Mucosa of rectum (tissue), 2 donors: Measurements from ENCODE around the gene TCN2.
A peak's percentile ranks its signal among the peaks of the same experiment; 100 is the strongest.
"Not testable (repeated sequence)": the region's sequence is repeated elsewhere in the genome, so short reads cannot be mapped to it uniquely, and the experiment has no call there.

Experiments used
- H3K27ac ChIP-seq, 2 donors: one replicate each; pipeline ENCODE4 v1.7.0; 2013; ENCODE audit warnings: inconsistent platforms in 2 of 2, low read depth in 2 of 2, low read length in 2 of 2
- H3K27me3 ChIP-seq, 2 donors: one replicate each; pipeline ENCODE4 v1.7.0; 2013; ENCODE audit warnings: low read length in 2 of 2; ENCODE audit not compliant: control insufficient read depth in 2 of 2, insufficient read depth in 2 of 2
- H3K36me3 ChIP-seq, 2 donors: one replicate each; pipeline ENCODE4 v1.7.0; 2013; ENCODE audit warnings: low read length in 2 of 2; ENCODE audit not compliant: control insufficient read depth in 2 of 2, insufficient read depth in 2 of 2
- H3K4me1 ChIP-seq, 2 donors: one replicate each; pipeline ENCODE4 v1.7.0; 2013; ENCODE audit warnings: low read length in 2 of 2, mild to moderate bottlenecking in 1 of 2; ENCODE audit not compliant: control insufficient read depth in 2 of 2, insufficient read depth in 2 of 2
- H3K4me3 ChIP-seq, 2 donors: one replicate each; pipeline ENCODE4 v1.7.0; 2013; ENCODE audit warnings: low read length in 2 of 2
- H3K9ac ChIP-seq, 2 donors: one replicate each; pipeline ENCODE4 v1.7.0; 2013; ENCODE audit warnings: low read length in 2 of 2, low read depth in 1 of 2, mild to moderate bottlenecking in 1 of 2
- H3K9me3 ChIP-seq, 2 donors: one replicate each; pipeline ENCODE4 v1.7.0; 2013; ENCODE audit warnings: low read length in 2 of 2; ENCODE audit not compliant: control insufficient read depth in 2 of 2
- donor health status: healthy.
- donor health status: Normal muscosa, but diverticular disease.

The TCN2 gene

DNA sequence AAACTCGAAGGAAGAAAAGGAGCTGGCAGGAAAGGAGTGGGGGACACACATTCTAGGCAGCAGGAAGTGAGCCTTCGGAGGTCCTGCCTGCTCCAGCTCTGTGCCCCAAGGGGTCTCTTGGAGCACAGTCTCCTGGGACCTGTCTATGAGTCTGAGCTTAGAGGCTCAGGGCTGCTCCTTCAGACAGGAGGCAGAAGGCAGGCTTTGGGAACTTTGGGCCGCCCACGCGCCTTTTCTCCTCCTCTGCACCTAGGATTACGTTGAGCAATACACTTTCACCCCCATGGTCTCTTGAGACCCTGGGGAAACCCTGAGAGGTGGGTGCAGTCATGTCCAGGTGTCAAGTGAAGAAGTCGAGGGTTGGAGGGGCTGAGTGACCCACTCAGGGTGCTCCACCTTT lies 965 bp downstream of the TCN2 start:
- Histone ChIP-seq H3K36me3 (no peaks in the 10 kb centered on the region), H3K4me1 (peaks cover 43 to 48% of the 10 kb centered on the region in 2 donors), H3K27me3 (no peaks in the 10 kb centered on the region), H3K27ac (peak overlapping the region in 1 of 2 donors; percentile 79), H3K9ac (peak overlapping the region in 1 of 2 donors; percentile 92), H3K4me3 (peak overlapping the region; percentile 17 to 87), H3K9me3 (no peaks in the 10 kb centered on the region)

DNA sequence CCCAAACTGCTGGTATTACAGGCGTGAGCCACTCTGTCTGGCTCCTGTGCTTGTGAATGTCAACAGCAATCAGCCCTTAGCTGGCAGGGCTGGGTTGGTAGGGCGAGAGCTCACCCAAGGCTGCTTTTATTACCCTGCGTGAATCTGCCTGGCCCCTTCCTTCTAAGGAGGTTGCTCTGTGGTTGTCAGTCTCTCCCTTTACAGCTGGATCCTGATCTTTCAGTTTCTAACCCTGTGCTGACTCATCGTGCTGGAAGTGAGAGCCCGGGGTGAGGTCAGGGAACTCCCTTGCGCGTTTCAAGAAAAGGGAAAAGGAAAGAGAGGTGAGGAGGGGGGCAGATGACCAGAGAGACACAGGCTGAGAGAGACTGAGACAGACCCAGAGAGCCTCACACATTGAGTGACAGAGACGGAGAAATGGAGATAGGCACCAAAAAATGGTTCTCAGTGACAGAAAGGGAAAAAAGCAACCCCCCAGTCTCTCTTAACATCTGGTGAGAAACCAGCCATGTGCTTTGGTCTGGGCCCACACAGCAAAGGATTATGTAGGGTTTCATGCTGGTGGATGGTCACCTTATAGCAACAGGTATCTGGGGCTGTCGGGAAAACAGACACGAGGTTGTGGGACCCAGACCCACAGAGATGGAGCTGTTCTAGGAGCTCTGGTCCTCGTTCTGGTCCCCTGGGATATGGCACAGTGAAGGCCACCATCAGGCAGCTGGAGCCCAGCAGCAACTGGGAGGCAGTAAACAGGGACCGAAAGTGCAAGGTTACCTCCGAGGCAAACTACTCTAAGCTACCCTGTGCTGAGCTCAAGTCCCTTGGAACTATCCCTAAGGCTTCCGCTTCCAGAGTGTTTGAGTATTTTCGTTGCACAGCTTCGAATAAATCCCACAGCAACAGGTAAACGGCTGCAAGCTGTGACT lies 2.5 kb downstream of the TCN2 start:
- peak overlapping the region; percentile 43 to 46 for H3K9ac ChIP-seq
- no peaks in the 10 kb centered on the region for H3K9me3 ChIP-seq
- H3K27ac ChIP-seq, result peak overlapping the region; percentile 69 to 79
- H3K36me3 ChIP-seq, result peaks cover 0 to 7% of the 10 kb centered on the region in 2 donors
- H3K4me3 ChIP-seq, result peak overlapping the region; percentile 6 to 29
- H3K27me3 ChIP-seq, result no peaks in the 10 kb centered on the region
- peaks cover 40 to 44% of the 10 kb centered on the region in 2 donors for H3K4me1 ChIP-seq

DNA sequence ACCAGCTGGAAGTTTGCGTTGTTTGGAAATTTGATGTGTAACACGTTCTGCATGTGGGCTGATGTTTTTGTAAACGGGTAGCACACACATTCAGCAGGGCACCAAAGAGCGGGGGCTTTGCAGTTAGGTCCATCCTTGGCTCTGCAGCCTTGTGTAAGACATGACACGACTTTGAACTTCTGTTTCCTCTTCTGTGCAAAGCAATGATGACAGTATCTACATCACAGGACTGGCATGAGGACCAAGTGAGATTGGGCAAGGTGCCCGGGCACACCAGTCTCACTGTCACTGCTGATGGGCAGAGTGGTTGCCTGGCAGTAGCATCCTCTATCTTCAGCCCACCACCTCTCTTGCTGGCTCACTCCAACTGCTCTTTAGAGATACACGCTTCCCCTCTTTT lies 3.3 kb downstream of the TCN2 start:
- H3K9me3 ChIP-seq, result no peaks in the 10 kb centered on the region
- peaks cover 0 to 10% of the 10 kb centered on the region in 2 donors for H3K36me3 ChIP-seq
- H3K27me3 ChIP-seq, result no peaks in the 10 kb centered on the region
- peaks cover 37 to 42% of the 10 kb centered on the region in 2 donors for H3K4me1 ChIP-seq
- H3K9ac ChIP-seq, result no peak overlapping the region
- H3K27ac ChIP-seq, result no peak overlapping the region
- no peak overlapping the region for H3K4me3 ChIP-seq

DNA sequence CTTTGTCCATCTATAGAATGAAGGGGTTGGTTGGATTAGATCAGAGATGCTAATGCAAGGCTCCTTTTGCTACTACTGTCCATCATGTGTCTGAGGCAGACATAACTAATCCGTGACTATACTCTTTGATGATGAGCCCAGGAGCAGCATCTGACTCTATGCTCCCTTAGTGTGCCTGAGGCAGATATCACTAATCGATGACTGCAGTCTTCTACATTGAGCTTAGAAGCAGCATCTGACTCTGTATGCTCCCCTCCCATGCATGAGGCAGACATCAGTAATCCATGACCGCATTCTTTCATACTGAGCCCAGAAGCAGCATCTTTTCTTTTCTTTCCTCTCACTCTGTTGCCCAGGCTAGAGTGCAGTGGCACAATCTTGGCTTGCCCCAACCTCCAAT lies 4.2 kb downstream of the TCN2 start:
- no peak overlapping the region for H3K27ac ChIP-seq
- peaks cover 29 to 33% of the 10 kb centered on the region in 2 donors for H3K4me1 ChIP-seq
- H3K36me3 ChIP-seq, result peaks cover 0 to 14% of the 10 kb centered on the region in 2 donors
- H3K4me3 ChIP-seq, result no peak overlapping the region
- H3K9me3 ChIP-seq, result no peaks in the 10 kb centered on the region
- no peaks in the 10 kb centered on the region for H3K27me3 ChIP-seq
- no peak overlapping the region for H3K9ac ChIP-seq

DNA sequence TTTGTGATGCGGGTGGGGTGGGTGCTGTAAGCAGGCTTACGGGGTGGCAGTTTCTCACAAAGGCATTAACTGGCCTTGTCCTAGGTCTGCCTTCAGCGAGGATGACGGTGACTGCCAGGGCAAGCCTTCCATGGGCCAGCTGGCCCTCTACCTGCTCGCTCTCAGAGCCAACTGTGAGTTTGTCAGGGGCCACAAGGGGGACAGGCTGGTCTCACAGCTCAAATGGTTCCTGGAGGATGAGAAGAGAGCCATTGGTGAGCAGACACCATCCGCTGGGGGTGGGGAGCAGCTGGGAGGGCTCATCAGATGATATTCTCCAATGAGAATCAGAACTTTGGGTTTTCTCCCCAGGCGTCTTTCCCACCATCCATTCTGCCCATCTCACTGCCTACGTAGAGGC lies 5.8 kb downstream of the TCN2 start:
- no peak overlapping the region for H3K9ac ChIP-seq
- H3K36me3 ChIP-seq, result peaks cover 0 to 18% of the 10 kb centered on the region in 2 donors
- no peak overlapping the region for H3K4me3 ChIP-seq
- H3K27me3 ChIP-seq, result no peaks in the 10 kb centered on the region
- peaks cover 22% of the 10 kb centered on the region in 2 donors for H3K4me1 ChIP-seq
- H3K9me3 ChIP-seq, result no peaks in the 10 kb centered on the region
- no peak overlapping the region for H3K27ac ChIP-seq

DNA sequence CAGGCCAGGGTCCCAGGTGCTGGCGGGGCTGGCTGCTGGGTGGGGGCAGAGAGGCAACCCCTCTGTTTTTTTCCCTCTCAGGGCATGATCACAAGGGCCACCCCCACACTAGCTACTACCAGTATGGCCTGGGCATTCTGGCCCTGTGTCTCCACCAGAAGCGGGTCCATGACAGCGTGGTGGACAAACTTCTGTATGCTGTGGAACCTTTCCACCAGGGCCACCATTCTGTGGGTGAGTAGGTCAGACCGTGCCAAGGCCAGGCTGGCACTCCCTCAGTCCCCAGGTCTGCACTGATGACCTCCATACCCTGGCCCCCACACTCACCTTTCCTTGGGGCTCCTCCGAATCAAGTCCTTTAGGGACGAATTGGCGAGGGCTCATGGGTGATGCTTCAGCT lies 7.3 kb downstream of the TCN2 start:
- Histone ChIP-seq H3K4me1 (peaks cover 7 to 8% of the 10 kb centered on the region in 2 donors), H3K36me3 (peaks cover 0 to 19% of the 10 kb centered on the region in 2 donors), H3K4me3 (no peak overlapping the region), H3K27me3 (no peaks in the 10 kb centered on the region), H3K9ac (no peak overlapping the region), H3K9me3 (no peaks in the 10 kb centered on the region), H3K27ac (no peak overlapping the region)

DNA sequence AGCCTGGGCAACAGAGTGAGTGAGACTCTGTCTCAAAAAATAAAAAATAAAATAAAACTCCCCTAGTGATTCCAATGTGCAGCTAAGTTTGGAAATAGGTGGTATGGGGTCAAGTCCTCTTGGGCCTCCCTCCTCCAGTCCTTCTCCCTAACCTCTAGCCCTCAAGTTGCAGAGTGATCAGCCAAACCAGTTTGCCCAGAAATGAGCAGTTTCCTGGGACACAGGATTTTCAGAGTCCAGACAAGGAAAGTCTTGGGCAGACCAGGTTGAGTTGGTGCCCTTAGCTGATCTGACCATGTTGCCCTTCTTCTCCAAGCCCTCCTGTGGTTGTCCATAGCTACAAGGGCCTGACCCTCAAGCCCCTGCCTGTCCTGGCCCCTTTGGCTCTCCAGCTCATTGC lies 7.9 kb downstream of the TCN2 start:
- peaks cover 0 to 19% of the 10 kb centered on the region in 2 donors for H3K36me3 ChIP-seq
- H3K27ac ChIP-seq, result no peak overlapping the region
- H3K9ac ChIP-seq, result no peak overlapping the region
- no peak overlapping the region for H3K4me3 ChIP-seq
- H3K27me3 ChIP-seq, result no peaks in the 10 kb centered on the region
- H3K4me1 ChIP-seq, result peaks cover 1 to 4% of the 10 kb centered on the region in 2 donors
- no peaks in the 10 kb centered on the region for H3K9me3 ChIP-seq

DNA sequence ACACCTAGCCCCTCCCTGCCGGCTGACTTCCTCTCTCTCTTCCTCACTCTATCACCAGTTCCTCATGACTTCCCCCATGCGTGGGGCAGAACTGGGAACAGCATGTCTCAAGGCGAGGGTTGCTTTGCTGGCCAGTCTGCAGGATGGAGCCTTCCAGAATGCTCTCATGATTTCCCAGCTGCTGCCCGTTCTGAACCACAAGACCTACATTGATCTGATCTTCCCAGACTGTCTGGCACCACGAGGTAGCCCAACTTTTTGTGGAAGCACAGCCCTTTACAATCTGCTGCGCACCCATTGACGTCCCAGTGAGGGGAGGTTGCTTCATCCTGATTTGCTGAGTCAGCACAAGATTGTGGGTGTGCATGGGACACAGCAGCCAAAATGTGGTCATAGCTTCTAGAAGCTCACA lies 8.6 kb downstream of the TCN2 start:
- Histone ChIP-seq H3K36me3 (peaks cover 0 to 19% of the 10 kb centered on the region in 2 donors), H3K9me3 (no peaks in the 10 kb centered on the region), H3K9ac (no peak overlapping the region), H3K27ac (no peak overlapping the region), H3K4me1 (no peaks in the 10 kb centered on the region), H3K4me3 (no peak overlapping the region), H3K27me3 (no peaks in the 10 kb centered on the region)

DNA sequence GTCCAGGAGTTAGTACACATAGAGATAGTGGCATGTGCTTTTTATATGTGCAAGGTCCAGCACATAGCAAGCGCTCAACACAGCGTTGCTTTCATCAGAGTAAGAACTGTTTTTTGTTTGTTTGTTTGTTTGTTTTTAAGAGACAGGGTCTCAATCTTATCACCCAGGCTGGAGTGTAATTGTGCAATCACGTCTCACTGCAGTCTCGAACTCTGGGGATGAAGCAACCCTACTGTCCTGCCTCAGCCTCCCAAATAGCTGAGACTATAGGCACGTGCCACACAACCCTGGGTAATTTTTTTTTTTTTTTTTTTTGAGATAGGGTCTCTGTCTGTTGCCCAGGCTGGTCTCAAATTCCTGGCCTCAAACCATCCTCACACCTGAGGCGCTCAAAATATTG lies 10.8 kb downstream of the TCN2 start:
- peaks cover 0 to 19% of the 10 kb centered on the region in 2 donors for H3K36me3 ChIP-seq
- no peaks in the 10 kb centered on the region for H3K27me3 ChIP-seq
- no peak overlapping the region for H3K4me3 ChIP-seq
- no peak overlapping the region for H3K27ac ChIP-seq
- no peak overlapping the region for H3K9ac ChIP-seq
- H3K4me1 ChIP-seq, result no peaks in the 10 kb centered on the region
- no peaks in the 10 kb centered on the region for H3K9me3 ChIP-seq

DNA sequence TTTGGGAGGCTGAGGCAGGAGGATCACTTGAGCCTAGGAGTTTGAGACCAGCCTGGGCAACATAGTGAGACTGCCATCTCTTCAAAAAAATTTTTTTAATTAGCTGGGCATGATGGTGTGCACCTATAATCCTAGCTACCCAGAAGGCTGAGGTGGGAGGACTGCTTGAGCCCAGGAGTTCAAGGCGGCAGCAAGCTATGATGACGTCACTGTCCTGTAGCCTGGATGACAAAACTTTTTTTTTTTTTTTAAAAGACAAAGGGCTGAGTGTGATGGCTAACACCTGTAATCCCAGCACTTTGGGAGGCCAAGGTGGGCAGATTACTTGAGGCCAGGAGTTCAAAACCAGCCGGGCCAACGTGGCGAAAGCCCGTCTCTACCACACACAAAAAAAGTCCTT lies 12.9 kb downstream of the TCN2 start:
- not testable (repeated sequence) for H3K9ac ChIP-seq, H3K9me3 ChIP-seq, H3K4me1 ChIP-seq, H3K4me3 ChIP-seq, H3K27me3 ChIP-seq, H3K27ac ChIP-seq
- H3K36me3 ChIP-seq, result peaks cover 0 to 12% of the 10 kb centered on the region in 2 donors
